Esophagus (tissue), 2 donors: ENCODE results near the gene IL27RA. TPM values are rescaled to one million over a fixed set of nuclear protein-coding genes. Genes with fewer than 3 reads are reported as not detected.

Experiments
- H3K27ac ChIP-seq, 2 donors: one replicate each; pipeline ENCODE4 v1.5.1; 2013; ENCODE audit warnings: low read depth in 2 of 2, mild to moderate bottlenecking in 2 of 2, inconsistent platforms in 1 of 2, low read length in 1 of 2, moderate library complexity in 1 of 2
- H3K27me3 ChIP-seq, 2 donors: one replicate each; pipeline ENCODE4 v1.6.1; 2013; ENCODE audit warnings: low read length in 2 of 2, control low read depth in 1 of 2, mild to moderate bottlenecking in 1 of 2; ENCODE audit not compliant: insufficient read depth in 2 of 2, control insufficient read depth in 1 of 2
- H3K36me3 ChIP-seq, 2 donors: one replicate each; pipeline ENCODE4 v1.6.1; 2013; ENCODE audit warnings: low read length in 1 of 2; ENCODE audit not compliant: control insufficient read depth in 2 of 2, insufficient read depth in 2 of 2
- H3K4me1 ChIP-seq, 2 donors: one replicate each; pipeline ENCODE4 v1.6.1; 2013; ENCODE audit warnings: low read length in 1 of 2; ENCODE audit not compliant: control insufficient read depth in 2 of 2, insufficient read depth in 2 of 2
- H3K4me3 ChIP-seq, 2 donors: one replicate each; pipeline ENCODE4 v1.5.1; 2013; ENCODE audit warnings: low read length in 2 of 2, mild to moderate bottlenecking in 2 of 2, low read depth in 1 of 2, moderate library complexity in 1 of 2
- H3K9me3 ChIP-seq, 2 donors: one replicate each; pipeline ENCODE4 v1.6.1; 2013; ENCODE audit warnings: mild to moderate bottlenecking in 2 of 2, low read depth in 1 of 2, low read length in 1 of 2, moderate library complexity in 1 of 2; ENCODE audit not compliant: control insufficient read depth in 2 of 2, insufficient read depth in 1 of 2
- WGBS, 2 donors: extraction: QIAGEN DNeasy Blood & Tissue Kit; methylation state at CpG; one replicate each; pipeline ENCODE4 v1.1.7; 2013; 5-methylcytosine and 5-hydroxymethylcytosine counted together
- polyA plus RNA-seq, 2 donors: library from polyadenylated mRNA; stranded (reverse); fragments of 200-250 nt; gene quantifications; one replicate each; pipeline ENCODE4 v1.2.3, GENCODE V29; 2013
- donor health status: healthy with polysubstance abuse.
- donor health status: Bipolar disorder and iron deficiency.

The IL27RA gene
- polyA plus RNA-seq, 2 donors: 1.3 to 2.3 TPM

- no peaks in the 10 kb centered on the region for H3K9me3 ChIP-seq
- 0 to 1% methylated on average over 50 of the region's 50 CpGs for WGBS, 2 donors
- H3K27ac ChIP-seq: peak overlapping the region; percentile 94 to 98
Observed at GRCh38 chr19:14080887-14081796, 49.6 kb downstream of the IL27RA start.

GRCh38 chr19:14081797-14082674 is 50.5 kb downstream of the IL27RA start:
- Histone ChIP-seq H3K4me3 (peak overlapping the region; percentile 63 to 73), H3K27ac (peak overlapping the region; percentile 92 to 98), H3K36me3 (no peaks in the 10 kb centered on the region), H3K27me3 (no peaks in the 10 kb centered on the region), H3K9me3 (no peaks in the 10 kb centered on the region), H3K4me1 (peaks cover 4 to 5% of the 10 kb centered on the region in 2 donors)
- 19 to 20% methylated on average over 24 of the region's 24 CpGs for WGBS, 2 donors

More at GRCh38 chr19:14080887-14081796, 49.6 kb downstream of the IL27RA start:
- Histone ChIP-seq H3K36me3 (no peaks in the 10 kb centered on the region), H3K4me1 (peaks cover 4 to 5% of the 10 kb centered on the region in 2 donors), H3K4me3 (peak overlapping the region; percentile 63 to 73), H3K27me3 (no peaks in the 10 kb centered on the region)

- Histone ChIP-seq H3K27ac (peak overlapping the region; percentile 92 to 98), H3K27me3 (no peaks in the 10 kb centered on the region), H3K4me1 (peaks cover 4 to 5% of the 10 kb centered on the region in 2 donors), H3K36me3 (no peaks in the 10 kb centered on the region), H3K9me3 (no peaks in the 10 kb centered on the region), H3K4me3 (peak overlapping the region in 1 of 2 donors; percentile 63)
- 44 to 81% methylated on average over 1 of the region's 1 CpG for WGBS, 2 donors
Observed at GRCh38 chr19:14082675-14082960, 51.1 kb downstream of the IL27RA start.

- Histone ChIP-seq H3K27ac (no peak within 1 kb of the TSS), H3K4me1 (peaks cover 4% of the 10 kb centered on the region in 2 donors), H3K9me3 (no peaks in the 10 kb centered on the region), H3K4me3 (no peak within 1 kb of the TSS), H3K36me3 (peaks cover 0 to 13% of the 10 kb centered on the region in 2 donors), H3K27me3 (no peaks in the 10 kb centered on the region)
- 63 to 79% methylated on average over 54 of the region's 54 CpGs for WGBS, 2 donors
Observed at GRCh38 chr19:14085309-14085995, 53.9 kb downstream of the IL27RA start, which contains the start of gene C19orf67. C19orf67 (minus strand) TSS chr19:14085783; CDS start chr19:14085627, 156 bp downstream.

GRCh38 chr19:14086098-14086497 is 54.5 kb downstream of the IL27RA start:
- Histone ChIP-seq H3K27me3 (no peaks in the 10 kb centered on the region), H3K4me3 (no peak overlapping the region), H3K36me3 (peaks cover 0 to 13% of the 10 kb centered on the region in 2 donors), H3K9me3 (no peaks in the 10 kb centered on the region), H3K27ac (no peak overlapping the region), H3K4me1 (peaks cover 2 to 4% of the 10 kb centered on the region in 2 donors)
- 93 to 94% methylated on average over 5 of the region's 5 CpGs for WGBS, 2 donors

GRCh38 chr19:14088634-14089411 is 57.3 kb downstream of the IL27RA start:
- Histone ChIP-seq H3K36me3 (peaks cover 0 to 13% of the 10 kb centered on the region in 2 donors), H3K4me3 (peak overlapping the region; percentile 67 to 74), H3K4me1 (no peaks in the 10 kb centered on the region), H3K27me3 (no peaks in the 10 kb centered on the region), H3K27ac (no peak overlapping the region), H3K9me3 (peaks cover 0 to 5% of the 10 kb centered on the region in 2 donors)
- WGBS, 2 donors: 85% methylated on average over 30 of the region's 30 CpGs

- Histone ChIP-seq H3K9me3 (peaks cover 0 to 5% of the 10 kb centered on the region in 2 donors), H3K27ac (peak overlapping the region; percentile 79 to 82), H3K27me3 (no peaks in the 10 kb centered on the region), H3K36me3 (peaks cover 0 to 13% of the 10 kb centered on the region in 2 donors), H3K4me1 (no peaks in the 10 kb centered on the region), H3K4me3 (peak overlapping the region; percentile 67 to 74)
- 7 to 17% methylated on average over 16 of the region's 16 CpGs for WGBS, 2 donors
Observed at GRCh38 chr19:14089412-14089661, 57.8 kb downstream of the IL27RA start.

GRCh38 chr19:14089662-14090508 is 58.3 kb downstream of the IL27RA start:
- H3K27ac ChIP-seq: peak overlapping the region; percentile 79 to 82
- no peaks in the 10 kb centered on the region for H3K27me3 ChIP-seq
- peaks cover 0 to 13% of the 10 kb centered on the region in 2 donors for H3K36me3 ChIP-seq
- H3K4me3 ChIP-seq: peak overlapping the region; percentile 67 to 74
- WGBS, 2 donors: 1% methylated on average over 54 to 142 of the region's 142 CpGs
- no peaks in the 10 kb centered on the region for H3K4me1 ChIP-seq
- peaks cover 0 to 5% of the 10 kb centered on the region in 2 donors for H3K9me3 ChIP-seq
